ENCODE measurements around the gene EEIG1.

The EEIG1 gene

GRCh38 chr9:127970401-127971313 is 10.1 kb downstream of the EEIG1 start (continued):
- peak; percentile 36; the same call in 1 of the 2 replicates for TF ChIP-seq KLF17 (tag by site-specific recombination; IDR thresholded peaks at IDR 0.05)
- peak; percentile 46 for TF ChIP-seq ZNF629 (tag by site-specific recombination; IDR thresholded peaks at IDR 0.05)
- TF ChIP-seq OSR2 (tag by site-specific recombination; IDR thresholded peaks at IDR 0.05), result peak; percentile 86
- no peak for TF ChIP-seq REST (tag by site-specific recombination; IDR thresholded peaks at IDR 0.05)
- TF ChIP-seq SCRT1 (tag by site-specific recombination; IDR thresholded peaks at IDR 0.05; ENCODE audit: borderline replicate concordance), result peak; percentile 65; the same call in 1 of the 2 replicates
- peak; percentile 27; the same call in 1 of the 2 replicates for TF ChIP-seq SP2 (tag by site-specific recombination; IDR thresholded peaks at IDR 0.05)
- no peak; the same call in 1 of the 2 replicates for TF ChIP-seq ZNF366 (tag by site-specific recombination; conservative IDR thresholded peaks at IDR 0.05)
- no peak for TF ChIP-seq ZNF670 (tag by site-specific recombination; IDR thresholded peaks at IDR 0.05; ENCODE audit: low read depth)
- TF ChIP-seq ZBTB17 (tag by site-specific recombination; IDR thresholded peaks at IDR 0.05), result peak; percentile 93
- TF ChIP-seq KLF1 (tag by site-specific recombination; IDR thresholded peaks at IDR 0.05), result no peak
- peak; percentile 50 for TF ChIP-seq ZEB2 (tag by site-specific recombination; IDR thresholded peaks at IDR 0.05)
- no peak for TF ChIP-seq HOXD13 (CRISPR knock-in tag; IDR thresholded peaks at IDR 0.05; ENCODE audit: borderline replicate concordance)
- TF ChIP-seq ZFHX2 (tag by site-specific recombination; conservative IDR thresholded peaks at IDR 0.05), result no peak
- no peak for TF ChIP-seq ZNF391 (tag by site-specific recombination; IDR thresholded peaks at IDR 0.05; ENCODE audit: borderline replicate concordance, low read depth)
- no peak for TF ChIP-seq GLI2 (tag by site-specific recombination; IDR thresholded peaks at IDR 0.05; ENCODE audit: borderline replicate concordance, low read depth)
- TF ChIP-seq PBX3 (CRISPR knock-in tag; IDR thresholded peaks at IDR 0.05), result no peak
- TF ChIP-seq ZNF600 (tag by site-specific recombination; IDR thresholded peaks at IDR 0.05), result peak; percentile 84
- no peak for TF ChIP-seq PRDM2 (tag by site-specific recombination; IDR thresholded peaks at IDR 0.05; ENCODE audit: borderline replicate concordance)
- 0 out of 2 replicates have a peak, but pooled peaks have one; percentile 22 for TF ChIP-seq ZNF561 (tag by site-specific recombination; IDR thresholded peaks at IDR 0.05; ENCODE audit: borderline replicate concordance)
- 0 out of 2 replicates have a peak, but pooled peaks have one; percentile 16 for TF ChIP-seq PRDM10 (tag by site-specific recombination; IDR thresholded peaks at IDR 0.05)
- TF ChIP-seq ZSCAN16 (tag by site-specific recombination; IDR thresholded peaks at IDR 0.05), result no peak
- TF ChIP-seq ZNF302 (tag by site-specific recombination; IDR thresholded peaks at IDR 0.05; ENCODE audit: low read depth), result no peak
- TF ChIP-seq SP3 (tag by site-specific recombination; IDR thresholded peaks at IDR 0.05), result no peak

All from HEK293 (cell line).